ENCODE results near the gene OXNAD1.

- TF ChIP-seq CTCF (IDR thresholded peaks at IDR 0.05) (no peak), POLR2A (IDR thresholded peaks at IDR 0.05) (no peak), EP300 (IDR thresholded peaks at IDR 0.05) (no peak)
These were observed 29.8 kb downstream of the OXNAD1 start for GRCh38 chr3:16294844-16295243.
